GM18861 (cell line): Measurements from ENCODE around the gene MEN1.

ENCODE experiments used
- ATAC-seq: cut with Tn5 transposase; IDR thresholded peaks from one replicate; pipeline ENCODE4 v1.9.1; 2021; ENCODE audit not compliant: unreplicated experiment

MEN1 gene

GRCh38 chr11:64788321-64789215, 21.8 kb downstream of the MEN1 start:
- ATAC-seq: no peak

- ATAC-seq: no peak
These were observed 22.6 kb downstream of the MEN1 start for GRCh38 chr11:64787526-64788320.

- ATAC-seq: no peak
These were observed 24.0 kb downstream of the MEN1 start for GRCh38 chr11:64786308-64786707.

GRCh38 chr11:64784813-64785581, 25.4 kb downstream of the MEN1 start:
- ATAC-seq: no peak

- peak; percentile 60 for ATAC-seq
These were observed 31.7 kb downstream of the MEN1 start, which contains the start of gene SF1 for GRCh38 chr11:64778473-64779298. SF1 (minus strand) TSS chr11:64778542; CDS start chr11:64778392, 150 bp downstream.

- no peak for ATAC-seq
These were observed 32.2 kb downstream of the MEN1 start for GRCh38 chr11:64778223-64778472.

- ATAC-seq: no peak
These were observed 32.7 kb downstream of the MEN1 start for GRCh38 chr11:64777449-64778222.

GRCh38 chr11:64776875-64777274, 33.5 kb downstream of the MEN1 start:
- ATAC-seq: no peak

GRCh38 chr11:64776425-64776824, 33.9 kb downstream of the MEN1 start:
- ATAC-seq: no peak

- no peak for ATAC-seq
These were observed 36.2 kb downstream of the MEN1 start for GRCh38 chr11:64774144-64774543.

- no peak for ATAC-seq
These were observed 37.9 kb downstream of the MEN1 start for GRCh38 chr11:64772303-64773018.

- no peak for ATAC-seq
These were observed 38.5 kb downstream of the MEN1 start for GRCh38 chr11:64771861-64772260.

- ATAC-seq: no peak
These were observed 40.2 kb downstream of the MEN1 start for GRCh38 chr11:64770120-64770519.

GRCh38 chr11:64769283-64769682, 41.1 kb downstream of the MEN1 start:
- no peak for ATAC-seq

- no peak for ATAC-seq
These were observed 42.1 kb downstream of the MEN1 start for GRCh38 chr11:64768300-64768694.

- ATAC-seq: no peak
These were observed 42.7 kb downstream of the MEN1 start for GRCh38 chr11:64767344-64768299.

- no peak for ATAC-seq
These were observed 43.5 kb downstream of the MEN1 start for GRCh38 chr11:64766881-64767280.
